GM23248 (cell line): ENCODE results near the gene SRMS.

Experiments
- EZH2 ChIP-seq: fragments of 200-600 bp; sonication (generic); IDR thresholded peaks from 2 replicates; pipeline ENCODE4 v1.6.1; 2018; ENCODE audit warnings: antibody characterized with exemption, mild to moderate bottlenecking; ENCODE audit not compliant: insufficient read depth, poor library complexity, severe bottlenecking
- EZH2phosphoT487 ChIP-seq: fragments of 200-600 bp; sonication (generic); IDR thresholded peaks from 2 replicates; pipeline ENCODE4 v1.6.1; 2018; ENCODE audit warnings: antibody characterized with exemption, moderate library complexity, mild to moderate bottlenecking, low read depth; ENCODE audit not compliant: insufficient read depth

GRCh38 chr20:63493563-63494020, 54.0 kb downstream of the SRMS start:
- TF ChIP-seq EZH2 (no peak), EZH2phosphoT487 (no peak)
